Activated effector memory CD4-positive, alpha-beta T cell treated with Interleukin-2 at 50 U/mL for 16 hours (primary cell): Measurements from ENCODE around the gene FHDC1.
"Not testable (repeated sequence)": the region's sequence is repeated elsewhere in the genome, so short reads cannot be mapped to it uniquely, and the experiment has no call there.

Experiments
- DNase-seq: peaks from one replicate; pipeline ENCODE4 v3.0.0-alpha.2; 2020

Gene FHDC1, protein sequence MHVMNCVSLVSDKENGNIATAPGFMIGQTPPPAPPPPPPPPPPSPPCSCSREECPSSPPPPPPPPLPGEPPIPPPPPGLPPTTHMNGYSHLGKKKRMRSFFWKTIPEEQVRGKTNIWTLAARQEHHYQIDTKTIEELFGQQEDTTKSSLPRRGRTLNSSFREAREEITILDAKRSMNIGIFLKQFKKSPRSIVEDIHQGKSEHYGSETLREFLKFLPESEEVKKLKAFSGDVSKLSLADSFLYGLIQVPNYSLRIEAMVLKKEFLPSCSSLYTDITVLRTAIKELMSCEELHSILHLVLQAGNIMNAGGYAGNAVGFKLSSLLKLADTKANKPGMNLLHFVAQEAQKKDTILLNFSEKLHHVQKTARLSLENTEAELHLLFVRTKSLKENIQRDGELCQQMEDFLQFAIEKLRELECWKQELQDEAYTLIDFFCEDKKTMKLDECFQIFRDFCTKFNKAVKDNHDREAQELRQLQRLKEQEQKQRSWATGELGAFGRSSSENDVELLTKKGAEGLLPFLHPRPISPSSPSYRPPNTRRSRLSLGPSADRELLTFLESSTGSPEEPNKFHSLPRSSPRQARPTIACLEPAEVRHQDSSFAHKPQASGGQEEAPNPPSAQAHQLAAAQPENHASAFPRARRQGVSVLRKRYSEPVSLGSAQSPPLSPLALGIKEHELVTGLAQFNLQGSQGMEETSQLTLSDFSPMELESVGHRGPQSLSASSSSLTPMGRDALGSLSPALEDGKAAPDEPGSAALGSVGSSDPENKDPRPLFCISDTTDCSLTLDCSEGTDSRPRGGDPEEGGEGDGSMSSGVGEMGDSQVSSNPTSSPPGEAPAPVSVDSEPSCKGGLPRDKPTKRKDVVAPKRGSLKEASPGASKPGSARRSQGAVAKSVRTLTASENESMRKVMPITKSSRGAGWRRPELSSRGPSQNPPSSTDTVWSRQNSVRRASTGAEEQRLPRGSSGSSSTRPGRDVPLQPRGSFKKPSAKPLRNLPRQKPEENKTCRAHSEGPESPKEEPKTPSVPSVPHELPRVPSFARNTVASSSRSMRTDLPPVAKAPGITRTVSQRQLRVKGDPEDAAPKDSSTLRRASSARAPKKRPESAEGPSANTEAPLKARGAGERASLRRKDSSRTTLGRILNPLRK

DNA sequence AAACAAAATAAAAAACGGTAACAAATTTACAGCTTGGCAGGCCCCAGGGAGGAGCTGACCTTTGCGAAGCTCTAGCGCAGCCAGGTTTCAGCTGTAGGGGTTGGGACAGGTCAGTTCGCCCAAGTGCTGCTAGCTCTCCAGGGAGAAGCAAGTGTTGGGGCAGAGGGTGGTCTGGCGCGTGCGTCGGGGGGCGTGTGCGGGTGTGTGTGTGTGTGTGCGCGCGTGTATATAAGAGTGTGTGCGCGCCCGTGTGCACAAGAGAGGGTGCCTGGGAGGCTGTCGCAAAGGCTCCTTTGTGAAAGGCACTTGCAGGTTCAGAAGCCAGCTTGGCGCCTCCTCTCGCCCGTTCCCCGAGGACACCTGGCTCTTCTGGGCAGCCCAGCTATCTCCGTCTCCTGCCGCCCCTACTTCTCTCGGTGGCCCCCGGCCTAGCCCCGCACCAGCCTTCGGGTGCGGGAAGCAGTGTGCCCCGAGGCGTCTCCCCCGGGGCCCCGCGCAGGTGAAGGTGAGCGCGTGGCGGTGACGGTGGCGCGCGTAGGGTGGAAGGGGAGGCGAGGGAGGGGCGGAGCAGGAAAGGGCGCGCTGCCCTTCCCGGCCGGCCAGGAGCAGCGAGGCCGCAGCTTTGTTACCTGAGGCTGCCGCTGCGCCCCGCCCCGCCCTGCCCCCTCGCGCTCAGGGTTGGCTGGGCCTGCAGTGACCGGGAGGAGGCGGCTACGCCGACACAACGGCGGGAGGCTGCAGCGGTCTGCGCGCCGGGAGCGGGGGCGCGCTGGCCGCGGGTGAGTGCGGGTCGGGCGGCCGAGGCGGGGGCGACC, at the start of gene FHDC1:
FHDC1 (plus strand) TSS at position 693 of the 815 bp plus-strand sequence. CDS start 6,735 bp downstream, outside the sequence.
- DNase-seq, result no peak

DNA sequence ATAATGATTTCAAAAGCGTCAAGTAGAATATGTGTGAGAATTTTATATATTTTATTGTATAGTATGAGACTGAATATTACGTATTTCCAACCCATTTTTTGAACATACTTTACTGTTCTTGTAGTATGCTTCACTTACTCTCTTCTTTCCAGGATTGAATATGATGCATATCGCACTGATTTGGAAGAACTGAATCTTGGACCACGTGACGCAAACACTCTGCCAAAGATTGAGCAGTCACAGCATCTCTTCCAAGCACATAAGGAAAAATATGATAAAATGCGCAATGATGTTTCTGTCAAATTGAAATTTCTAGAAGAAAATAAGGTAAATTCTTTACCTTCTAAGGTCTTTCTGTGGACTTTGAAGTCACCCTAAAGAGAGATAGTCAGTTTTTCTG, 48.1 kb upstream of the FHDC1 start:
- no peak for DNase-seq

DNA sequence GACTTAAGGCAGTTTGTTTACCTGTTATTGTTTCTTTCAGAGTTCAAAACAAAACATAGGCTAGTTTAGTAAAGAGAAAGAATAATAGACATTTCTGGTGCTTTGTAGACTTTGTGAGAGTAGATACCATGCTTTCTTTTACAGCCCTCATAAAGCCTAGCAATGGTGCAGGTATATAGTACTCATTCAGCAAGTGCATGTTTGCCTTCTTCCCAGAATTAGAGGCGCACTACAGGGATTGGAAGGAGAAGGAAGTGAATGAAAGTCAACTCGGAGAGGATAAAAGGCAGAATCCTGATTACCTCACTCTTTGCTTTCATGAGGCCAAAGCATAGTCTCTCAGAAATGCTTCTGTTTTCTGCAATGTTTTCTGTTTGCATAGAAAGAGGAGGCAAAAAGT, 43.1 kb upstream of the FHDC1 start:
- no peak for DNase-seq

DNA sequence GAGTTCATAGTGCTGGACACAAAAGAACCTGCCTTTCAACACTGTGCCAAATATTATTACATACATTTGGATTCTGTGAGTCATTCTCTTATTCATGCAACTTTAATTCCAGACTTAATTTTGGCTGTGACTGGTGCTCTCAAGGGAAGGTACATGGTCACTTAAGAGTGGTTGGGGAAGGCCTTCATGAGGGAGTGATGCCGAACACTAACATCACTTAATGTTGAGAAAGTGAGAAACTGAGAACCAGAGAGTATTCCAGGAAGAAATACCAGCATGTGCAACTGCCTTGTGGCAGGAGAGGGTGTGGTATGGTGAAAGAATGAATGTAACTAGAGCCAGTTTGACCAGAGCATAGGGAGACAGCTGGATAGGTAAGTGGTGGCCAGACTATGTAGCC, 41.5 kb upstream of the FHDC1 start:
- DNase-seq, result no peak

DNA sequence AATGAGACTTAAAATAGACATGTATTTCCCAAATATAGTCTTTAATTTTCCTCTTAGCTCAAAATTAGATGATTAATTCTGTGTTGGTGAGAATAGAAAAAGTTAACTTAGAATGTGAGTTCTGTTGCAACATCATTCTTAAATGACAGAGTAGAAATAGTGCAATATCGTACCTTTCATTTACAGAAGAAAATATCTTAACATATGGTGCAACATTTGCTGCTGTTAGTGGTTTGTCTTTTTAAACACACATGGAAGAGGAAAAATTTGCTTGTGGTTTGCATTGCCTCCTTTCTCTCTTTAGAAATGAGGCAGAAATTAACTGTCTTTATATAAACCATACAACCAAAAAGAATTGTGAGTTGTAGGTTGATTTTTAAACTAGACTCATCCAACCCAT, 39.3 kb upstream of the FHDC1 start:
- DNase-seq, result no peak

DNA sequence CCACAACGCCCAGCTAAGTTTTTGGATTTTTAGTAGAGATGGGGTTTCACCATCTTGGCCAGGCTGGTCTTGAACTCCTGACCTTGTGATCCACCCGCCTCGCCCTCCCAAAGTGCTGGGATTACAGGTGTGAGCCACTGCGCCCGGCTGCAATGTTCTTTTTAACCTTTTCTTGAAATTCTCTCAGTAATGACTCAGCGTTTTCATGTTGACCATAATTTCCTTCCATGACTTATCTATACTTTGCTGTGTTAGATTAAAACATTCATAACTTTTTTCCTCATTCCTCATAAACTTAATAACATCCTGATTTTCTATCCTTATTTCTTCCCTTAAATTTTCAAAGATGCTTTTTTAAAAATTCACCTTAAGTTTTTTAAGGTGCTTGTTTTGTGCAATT, 38.0 kb upstream of the FHDC1 start:
- DNase-seq, result not testable (repeated sequence)

DNA sequence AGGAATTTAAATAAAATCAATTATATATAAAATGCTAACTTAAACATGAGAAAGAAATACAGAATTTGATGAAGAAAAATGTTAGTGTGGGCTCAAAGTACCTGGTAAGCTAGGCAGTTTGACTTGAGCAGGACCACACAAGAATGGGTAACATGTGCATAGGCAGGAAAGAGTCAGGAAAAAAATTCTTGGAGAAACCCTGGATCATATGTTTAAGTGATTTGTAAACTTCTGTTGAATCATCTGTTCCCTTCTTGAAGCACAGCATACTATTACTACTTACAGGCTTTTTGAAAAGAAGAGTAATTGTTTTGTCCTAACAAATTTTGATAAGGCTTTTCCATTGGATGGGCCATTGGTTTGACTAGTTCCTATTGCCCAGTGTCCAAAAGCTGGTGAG, 37.5 kb upstream of the FHDC1 start:
- no peak for DNase-seq

DNA sequence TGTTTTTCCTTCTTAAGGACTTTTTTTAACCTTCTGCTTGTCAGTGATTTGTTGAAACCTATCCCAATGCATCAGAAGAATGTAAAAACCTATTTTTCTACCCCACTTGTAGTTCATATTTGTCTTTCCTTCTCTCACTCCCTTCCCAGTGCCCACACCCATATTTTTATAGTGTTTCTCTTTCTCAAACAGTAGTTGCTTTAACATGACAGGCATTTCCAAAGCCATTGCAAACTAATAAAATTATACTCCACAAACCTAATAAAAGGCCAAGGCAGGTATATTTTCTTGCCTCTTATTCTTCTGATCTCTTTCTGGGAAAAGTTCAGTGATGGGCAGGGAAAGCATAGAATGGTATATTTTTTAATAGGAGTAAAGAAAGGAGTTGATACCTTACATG, 35.7 kb upstream of the FHDC1 start:
- DNase-seq, result no peak

DNA sequence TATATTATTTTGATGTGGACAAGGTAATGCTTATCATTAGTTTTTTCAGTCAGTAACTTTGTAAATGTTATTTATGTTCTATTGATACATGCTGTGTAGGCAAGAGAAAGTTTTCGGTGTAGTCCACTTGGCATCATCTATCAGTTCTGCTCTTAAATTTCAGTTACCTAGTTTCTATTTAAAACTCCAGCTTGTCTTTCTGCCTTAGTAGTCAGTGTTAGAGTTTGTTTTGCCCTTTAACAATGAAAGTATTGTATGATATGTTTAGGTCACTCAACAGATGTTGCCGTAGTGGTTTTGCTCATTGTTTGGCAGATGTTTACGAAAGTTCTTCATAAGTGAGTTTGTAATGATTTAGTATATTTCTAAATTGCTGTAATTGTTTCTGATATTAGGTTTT, 34.9 kb upstream of the FHDC1 start:
- no peak for DNase-seq

DNA sequence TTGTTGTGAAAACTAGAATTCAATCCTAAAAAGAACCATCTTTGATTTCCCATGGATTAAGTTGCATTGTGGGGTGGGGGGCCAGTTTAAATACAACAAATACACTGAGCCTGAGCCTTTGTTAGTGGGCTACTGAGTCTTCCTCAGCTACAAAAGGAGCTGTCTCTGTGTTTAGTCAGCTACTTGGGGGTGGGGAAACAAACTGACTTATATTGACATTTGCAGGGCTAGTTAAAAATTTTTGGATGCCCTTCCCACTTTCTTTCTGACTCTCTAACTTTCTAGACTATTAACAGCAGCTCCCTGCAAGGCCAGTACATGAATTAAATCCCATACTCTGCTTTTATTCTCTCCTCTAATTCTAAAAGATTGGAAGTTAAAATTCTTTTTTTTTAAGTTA, 32.5 kb upstream of the FHDC1 start:
- no peak for DNase-seq

DNA sequence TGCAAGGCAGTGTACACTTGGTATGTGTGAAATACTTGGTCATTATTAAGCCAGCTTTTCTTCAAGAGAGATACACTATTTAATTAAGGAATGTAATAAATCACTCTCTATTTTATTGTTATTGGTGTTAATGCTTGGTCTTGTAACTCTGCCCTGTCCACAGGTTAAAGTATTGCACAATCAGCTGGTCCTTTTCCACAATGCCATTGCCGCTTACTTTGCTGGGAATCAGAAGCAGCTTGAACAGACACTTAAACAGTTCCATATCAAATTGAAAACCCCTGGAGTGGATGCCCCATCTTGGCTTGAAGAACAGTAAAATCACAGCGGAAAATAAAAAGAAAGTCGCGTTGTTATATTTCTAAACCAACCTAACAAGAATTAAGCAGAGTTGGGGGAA, 26.2 kb upstream of the FHDC1 start:
- DNase-seq, result no peak

DNA sequence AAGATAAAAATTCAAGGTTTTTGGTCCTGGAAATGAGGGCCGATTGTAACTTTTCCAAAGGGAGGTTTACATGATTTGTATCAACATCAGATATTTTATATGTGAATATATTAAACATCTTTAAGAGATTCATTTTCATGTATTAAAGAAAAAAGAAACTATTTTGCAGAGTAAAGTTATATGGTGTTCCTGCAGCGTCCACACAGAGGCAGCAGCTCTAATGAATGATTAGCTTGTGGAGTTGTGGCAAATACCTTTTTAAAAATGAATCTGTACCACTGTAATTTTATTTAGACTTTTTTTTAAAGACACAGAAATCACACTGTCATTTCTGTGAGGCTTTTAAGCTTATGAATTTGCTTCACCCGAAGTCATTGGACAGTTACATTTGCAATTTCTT, 25.6 kb upstream of the FHDC1 start:
- no peak for DNase-seq

DNA sequence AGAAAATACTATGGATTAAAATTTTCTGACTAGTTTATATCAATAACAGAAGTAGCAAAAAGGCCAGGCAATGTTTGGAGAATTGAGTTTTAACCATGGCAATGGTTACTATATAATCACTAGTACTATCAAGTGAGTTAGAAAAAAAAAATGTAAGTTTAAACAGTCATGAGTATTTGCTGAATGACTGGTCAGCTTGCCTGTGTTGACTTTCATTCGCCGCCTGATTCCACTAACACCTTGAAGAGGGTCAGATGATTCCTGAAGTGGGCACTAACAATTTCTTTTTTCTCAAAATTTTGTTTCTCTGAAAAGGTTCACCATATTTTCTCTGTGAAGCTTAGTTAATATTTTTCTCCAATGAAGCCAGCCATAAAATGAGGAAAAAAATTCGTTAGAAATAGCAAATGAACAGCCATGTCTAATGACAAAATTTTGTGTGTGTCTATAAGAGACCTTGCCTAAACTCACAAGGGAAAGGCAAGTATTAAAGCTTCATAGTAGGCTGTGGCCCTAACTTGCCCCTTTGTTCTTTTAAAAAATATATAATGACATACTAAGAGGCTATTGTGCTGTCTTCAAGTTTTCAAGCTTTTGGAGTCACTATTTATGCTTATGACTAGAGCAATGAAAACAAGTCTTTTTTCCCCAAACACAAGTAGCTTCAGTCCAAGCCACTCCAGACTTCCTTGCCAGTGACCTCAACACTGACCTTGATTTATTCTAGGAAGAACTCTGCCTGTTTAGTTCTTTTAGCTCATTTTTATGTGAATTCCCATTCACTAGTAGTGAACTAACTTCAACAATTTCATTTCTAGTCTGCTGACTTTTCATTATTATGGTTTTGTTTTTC, 18.4 kb upstream of the FHDC1 start:
- no peak for DNase-seq

DNA sequence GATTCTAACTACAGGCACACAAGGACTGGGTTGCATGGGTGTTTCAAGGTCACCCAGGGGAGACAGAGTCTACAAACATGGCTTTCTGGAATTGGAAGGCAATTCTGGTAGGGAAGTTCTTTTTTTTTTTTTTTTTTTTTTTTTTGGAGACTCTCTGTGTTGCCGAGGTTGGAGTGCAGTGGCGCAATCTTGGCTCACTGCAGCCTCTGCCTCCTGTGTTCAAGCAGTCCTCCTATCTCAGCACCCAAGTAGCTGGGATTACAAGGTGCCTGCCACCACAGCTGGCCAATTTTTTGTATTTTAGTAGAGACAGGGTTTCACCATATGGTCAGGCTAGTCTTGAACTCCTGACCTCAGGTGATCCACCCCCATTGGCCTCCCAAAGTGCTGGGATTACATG, 16.3 kb upstream of the FHDC1 start:
- no peak for DNase-seq

DNA sequence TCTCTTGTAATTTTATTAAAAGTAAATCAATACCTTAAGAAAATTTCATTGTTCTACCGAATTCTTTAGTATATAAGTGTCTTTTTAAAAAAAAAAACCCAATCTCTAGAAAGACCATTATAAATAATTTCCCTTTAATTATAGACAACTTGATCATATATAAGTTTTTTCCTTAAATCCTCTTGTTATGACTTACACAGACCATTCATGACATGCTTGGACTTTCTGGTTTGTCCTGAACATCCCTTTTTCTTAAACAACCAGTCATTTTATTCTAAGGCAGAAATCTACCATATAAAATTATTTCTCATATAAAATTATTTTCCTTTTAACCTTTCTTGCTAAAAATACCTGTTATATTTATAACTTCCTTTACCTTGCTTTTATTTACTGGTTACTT, 15.4 kb upstream of the FHDC1 start:
- no peak for DNase-seq

DNA sequence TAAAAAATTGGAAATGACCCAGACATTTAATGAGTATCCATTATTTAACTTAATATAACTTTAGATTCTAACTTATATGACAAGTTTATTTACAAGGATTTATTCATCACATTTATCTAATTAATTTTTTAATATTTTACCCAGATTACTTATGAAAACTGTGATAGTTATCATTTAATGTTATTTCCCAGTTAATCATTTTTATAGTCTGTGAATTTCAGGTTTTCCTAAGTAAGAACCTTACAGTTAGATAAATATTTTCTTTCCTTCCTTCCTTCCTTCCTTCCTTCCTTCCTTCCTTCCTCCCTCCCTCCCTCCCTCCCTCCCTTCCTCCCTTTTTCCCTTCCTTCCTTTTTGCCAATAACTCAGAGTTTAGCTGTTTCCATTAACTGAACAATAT, 14.8 kb upstream of the FHDC1 start:
- DNase-seq, result no peak

DNA sequence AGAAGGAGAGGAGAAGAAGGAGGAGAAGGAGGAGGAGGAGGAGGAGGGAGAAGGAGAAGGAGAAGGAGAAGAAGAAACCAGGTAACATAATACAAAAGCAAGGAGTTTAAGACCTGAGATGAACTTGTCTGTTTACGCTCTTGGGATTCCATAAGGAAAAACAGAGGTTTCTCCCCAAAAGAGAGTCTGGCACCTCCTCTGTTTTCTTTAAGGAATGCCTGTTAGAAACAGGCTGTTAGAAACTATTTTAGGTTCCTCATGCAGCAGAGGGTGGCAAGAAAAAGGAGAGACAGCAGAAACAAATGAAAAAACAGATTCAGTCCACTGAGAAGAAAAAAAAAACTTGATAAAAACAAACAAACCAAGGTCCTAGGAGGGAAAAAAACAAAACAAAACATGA, 10.3 kb upstream of the FHDC1 start:
- no peak for DNase-seq

DNA sequence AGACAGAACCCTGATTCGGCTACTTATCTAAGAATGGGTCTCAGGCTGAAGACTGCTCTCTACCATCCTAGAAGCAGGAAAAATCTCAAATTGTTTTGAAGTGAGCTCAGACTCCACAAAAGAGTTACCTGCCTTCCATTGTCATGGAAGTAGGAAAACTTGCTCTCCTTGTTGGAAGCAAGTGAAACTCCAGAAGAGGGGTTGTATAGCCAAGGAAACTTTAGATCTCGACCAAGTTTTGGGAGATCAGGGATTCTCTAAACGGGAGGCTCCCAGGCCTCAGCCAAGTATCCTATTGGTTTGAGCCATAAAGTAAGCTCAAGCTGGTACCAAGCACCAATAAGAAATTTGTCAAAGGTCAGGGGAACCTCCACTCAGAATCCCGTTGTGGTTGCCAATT, 9.2 kb upstream of the FHDC1 start:
- DNase-seq, result no peak

DNA sequence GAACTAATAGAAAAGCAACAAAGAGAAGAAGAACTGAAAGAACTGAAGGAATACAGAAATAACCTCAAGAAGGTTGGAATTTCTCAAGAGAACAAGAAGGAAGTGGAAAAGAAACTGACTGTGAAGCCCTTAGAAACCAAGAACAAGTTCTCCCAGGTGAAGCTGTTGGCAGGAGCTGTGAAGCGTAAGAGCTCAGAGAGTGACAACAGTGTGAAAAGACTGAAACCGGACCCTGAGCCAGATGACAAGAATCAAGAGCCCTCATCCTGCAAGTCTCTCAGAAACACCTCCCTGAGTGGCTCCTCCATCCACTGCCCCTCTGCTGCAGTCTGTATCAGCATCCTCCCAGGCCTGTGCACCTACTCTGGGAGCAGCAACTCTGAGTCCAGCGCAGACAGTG, 8.4 kb upstream of the FHDC1 start:
- DNase-seq, result no peak

DNA sequence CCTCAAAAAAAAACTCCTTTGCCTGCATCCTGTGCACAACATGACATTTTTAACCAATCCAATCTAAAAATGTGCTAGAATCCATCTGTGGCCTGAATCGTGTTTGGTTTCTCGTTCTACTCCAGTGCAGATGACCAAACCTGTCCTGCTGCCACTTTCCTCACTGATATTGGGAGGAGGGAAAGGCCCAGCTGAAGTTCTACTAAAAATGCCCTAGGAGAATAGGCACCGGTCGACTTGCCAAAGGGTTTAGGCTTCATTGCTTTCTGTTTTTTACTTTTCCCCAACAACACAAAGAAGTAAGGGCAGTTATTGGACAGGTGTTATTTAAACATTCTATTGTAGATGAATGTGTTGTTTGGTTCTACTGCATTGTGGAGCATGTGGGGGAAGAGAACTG, 7.8 kb upstream of the FHDC1 start:
- DNase-seq, result no peak

DNA sequence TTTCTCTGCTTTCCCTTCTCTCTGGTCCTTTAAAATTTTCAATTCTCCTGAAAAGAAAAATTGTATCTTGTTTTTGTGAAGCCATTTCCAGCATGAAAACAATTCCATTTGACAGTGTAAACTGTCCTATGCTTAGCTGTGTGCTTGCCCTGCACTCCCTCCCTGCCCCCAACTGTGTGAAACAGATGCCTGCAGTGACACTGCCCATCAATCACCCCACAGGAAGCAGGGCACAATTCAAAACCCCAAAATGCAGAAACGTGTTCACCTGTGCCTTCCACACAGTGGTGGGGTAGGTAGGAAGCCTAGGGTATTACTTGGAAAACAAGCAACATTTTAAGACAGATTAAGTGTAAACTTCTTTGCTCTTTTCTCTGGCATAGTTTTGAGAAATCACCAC, 6.2 kb upstream of the FHDC1 start:
- DNase-seq, result no peak

DNA sequence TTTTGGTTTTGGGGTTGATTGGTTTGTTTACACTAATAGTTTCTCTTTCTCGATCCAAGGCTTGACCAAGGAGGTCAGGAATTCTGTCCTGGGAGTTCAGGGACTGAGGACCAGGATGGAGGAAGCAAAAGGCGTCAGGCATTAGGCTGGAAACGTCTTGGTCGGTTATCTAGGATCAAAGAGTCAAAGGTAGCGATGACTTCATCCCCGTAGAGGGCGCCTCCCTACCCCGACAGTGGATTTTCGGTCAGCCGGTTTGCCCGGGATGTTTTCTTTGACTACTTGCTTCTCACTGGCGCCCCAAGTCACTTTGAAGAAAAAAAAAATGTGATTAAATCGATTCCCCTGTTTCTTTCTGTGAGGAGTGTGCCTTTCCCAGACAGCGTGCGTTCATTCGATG, 980 bp upstream of the FHDC1 start:
- DNase-seq, result no peak
